Measurements from ENCODE around the gene IDH3G. TPM values are rescaled to one million over a fixed set of nuclear protein-coding genes. Genes with fewer than 3 reads are reported as not detected.

The IDH3G gene
- total and polyA plus RNA-seq, 5 donors from 2014 or later: 64.4 to 127 (median 100) TPM

GRCh38 chrX:153793291-153793690 lies 884 bp downstream of the IDH3G start:
- Histone ChIP-seq H3K36me3 (ENCODE audit: control insufficient read depth, insufficient read depth, low read length) (peaks cover 7% of the 10 kb centered on the region), H3K4me1 (ENCODE audit: control insufficient read depth, insufficient read depth, low read length, poor library complexity, severe bottlenecking) (peaks cover 34% of the 10 kb centered on the region), H3K4me3 (ENCODE audit: low read depth, low read length) (peak overlapping the region; percentile 73), H3K27me3 (ENCODE audit: control insufficient read depth, insufficient read depth, low read length) (no peaks in the 10 kb centered on the region), H3K9me3 (ENCODE audit: control insufficient read depth in 2 of 2, low read length in 2 of 2) (no peaks in the 10 kb centered on the region), H3K27ac (ENCODE audit: insufficient read depth, low read length, poor library complexity, severe bottlenecking) (peak overlapping the region; percentile 86)
- peaks cover 0 to 35% (median 7%) of the 10 kb centered on the region in 4 donors for H3K4me1 Mint-ChIP-seq
- peak overlapping the region; percentile 90 to 95 (median 92) for H3K4me3 Mint-ChIP-seq
- H3K36me3 Mint-ChIP-seq: peaks cover 3% of the 10 kb centered on the region
- no peaks in the 10 kb centered on the region for H3K27me3 Mint-ChIP-seq
- peak overlapping the region; percentile 11 to 93 (median 92) for H3K27ac Mint-ChIP-seq
- H3K9me3 Mint-ChIP-seq: peaks cover 0 to 2% (median 0%) of the 10 kb centered on the region in 7 donors
- ATAC-seq (ENCODE audit: low read depth in 2 of 2) (no peak), DNase-seq (no peak)

GRCh38 chrX:153792368-153792767 lies 1.8 kb downstream of the IDH3G start:
- Histone ChIP-seq H3K27me3 (ENCODE audit: control insufficient read depth, insufficient read depth, low read length) (no peaks in the 10 kb centered on the region), H3K36me3 (ENCODE audit: control insufficient read depth, insufficient read depth, low read length) (peaks cover 6% of the 10 kb centered on the region), H3K27ac (ENCODE audit: insufficient read depth, low read length, poor library complexity, severe bottlenecking) (no peak overlapping the region), H3K4me1 (ENCODE audit: control insufficient read depth, insufficient read depth, low read length, poor library complexity, severe bottlenecking) (peaks cover 32% of the 10 kb centered on the region), H3K9me3 (ENCODE audit: control insufficient read depth in 2 of 2, low read length in 2 of 2) (no peaks in the 10 kb centered on the region), H3K4me3 (ENCODE audit: low read depth, low read length) (no peak overlapping the region)
- peaks cover 0 to 31% (median 7%) of the 10 kb centered on the region in 4 donors for H3K4me1 Mint-ChIP-seq
- no peak overlapping the region for H3K27ac Mint-ChIP-seq
- H3K9me3 Mint-ChIP-seq: peaks cover 0 to 2% (median 0%) of the 10 kb centered on the region in 7 donors
- peak overlapping the region in 1 of 4 donors; percentile 95 for H3K4me3 Mint-ChIP-seq
- peaks cover 3% of the 10 kb centered on the region for H3K36me3 Mint-ChIP-seq
- ATAC-seq (ENCODE audit: low read depth in 2 of 2) (no peak), DNase-seq (no peak)
- no peaks in the 10 kb centered on the region for H3K27me3 Mint-ChIP-seq

GRCh38 chrX:153791104-153791852 lies 2.9 kb downstream of the IDH3G start:
- Histone ChIP-seq H3K27ac (ENCODE audit: insufficient read depth, low read length, poor library complexity, severe bottlenecking) (no peak overlapping the region), H3K9me3 (ENCODE audit: control insufficient read depth in 2 of 2, low read length in 2 of 2) (no peaks in the 10 kb centered on the region), H3K27me3 (ENCODE audit: control insufficient read depth, insufficient read depth, low read length) (no peaks in the 10 kb centered on the region), H3K4me1 (ENCODE audit: control insufficient read depth, insufficient read depth, low read length, poor library complexity, severe bottlenecking) (peaks cover 31% of the 10 kb centered on the region), H3K36me3 (ENCODE audit: control insufficient read depth, insufficient read depth, low read length) (peaks cover 6% of the 10 kb centered on the region), H3K4me3 (ENCODE audit: low read depth, low read length) (no peak overlapping the region)
- Mint-ChIP-seq H3K27ac (no peak overlapping the region), H3K9me3 (peaks cover 0 to 2% (median 0%) of the 10 kb centered on the region in 7 donors), H3K36me3 (peaks cover 3% of the 10 kb centered on the region), H3K4me3 (no peak overlapping the region), H3K4me1 (peaks cover 0 to 28% (median 7%) of the 10 kb centered on the region in 4 donors), H3K27me3 (no peaks in the 10 kb centered on the region)
- DNase-seq: no peak
- ATAC-seq (ENCODE audit: low read depth in 2 of 2): no peak

GRCh38 chrX:153789654-153790053 lies 4.5 kb downstream of the IDH3G start:
- H3K27ac ChIP-seq (ENCODE audit: insufficient read depth, low read length, poor library complexity, severe bottlenecking): no peak overlapping the region
- H3K9me3 ChIP-seq (ENCODE audit: control insufficient read depth in 2 of 2, low read length in 2 of 2): no peaks in the 10 kb centered on the region
- peaks cover 19% of the 10 kb centered on the region for H3K4me1 ChIP-seq (ENCODE audit: control insufficient read depth, insufficient read depth, low read length, poor library complexity, severe bottlenecking)
- H3K36me3 Mint-ChIP-seq: peaks cover 3% of the 10 kb centered on the region
- ATAC-seq (ENCODE audit: low read depth in 2 of 2) (no peak), DNase-seq (no peak)
- H3K4me1 Mint-ChIP-seq: peaks cover 0 to 14% (median 4%) of the 10 kb centered on the region in 4 donors
- H3K27ac Mint-ChIP-seq: no peak overlapping the region
- no peak overlapping the region for H3K4me3 ChIP-seq (ENCODE audit: low read depth, low read length)
- no peak overlapping the region for H3K4me3 Mint-ChIP-seq
- no peaks in the 10 kb centered on the region for H3K27me3 Mint-ChIP-seq
- H3K36me3 ChIP-seq (ENCODE audit: control insufficient read depth, insufficient read depth, low read length): peaks cover 6% of the 10 kb centered on the region
- no peaks in the 10 kb centered on the region for H3K27me3 ChIP-seq (ENCODE audit: control insufficient read depth, insufficient read depth, low read length)
- H3K9me3 Mint-ChIP-seq: no peaks in the 10 kb centered on the region

GRCh38 chrX:153786669-153787068 lies 7.5 kb downstream of the IDH3G start:
- Mint-ChIP-seq H3K4me1 (peaks cover 0 to 2% (median under 1%) of the 10 kb centered on the region in 4 donors), H3K27me3 (no peaks in the 10 kb centered on the region), H3K4me3 (no peak overlapping the region), H3K36me3 (no peaks in the 10 kb centered on the region), H3K27ac (no peak overlapping the region), H3K9me3 (no peaks in the 10 kb centered on the region)
- Histone ChIP-seq H3K27me3 (ENCODE audit: control insufficient read depth, insufficient read depth, low read length) (no peaks in the 10 kb centered on the region), H3K27ac (ENCODE audit: insufficient read depth, low read length, poor library complexity, severe bottlenecking) (no peak overlapping the region), H3K9me3 (ENCODE audit: control insufficient read depth in 2 of 2, low read length in 2 of 2) (no peaks in the 10 kb centered on the region), H3K36me3 (ENCODE audit: control insufficient read depth, insufficient read depth, low read length) (peaks cover 6% of the 10 kb centered on the region), H3K4me3 (ENCODE audit: low read depth, low read length) (no peak overlapping the region), H3K4me1 (ENCODE audit: control insufficient read depth, insufficient read depth, low read length, poor library complexity, severe bottlenecking) (peaks cover under 1% of the 10 kb centered on the region)
- DNase-seq: no peak
- ATAC-seq (ENCODE audit: low read depth in 2 of 2): no peak

- Mint-ChIP-seq H3K4me3 (no peak overlapping the region), H3K36me3 (no peaks in the 10 kb centered on the region), H3K27me3 (peaks cover 7% of the 10 kb centered on the region), H3K4me1 (peaks cover 0 to 6% (median 0%) of the 10 kb centered on the region in 4 donors), H3K27ac (no peak overlapping the region), H3K9me3 (peaks cover 0 to 3% (median 0%) of the 10 kb centered on the region in 7 donors)
- no peaks in the 10 kb centered on the region for H3K27me3 ChIP-seq (ENCODE audit: control insufficient read depth, insufficient read depth, low read length)
- H3K4me1 ChIP-seq (ENCODE audit: control insufficient read depth, insufficient read depth, low read length, poor library complexity, severe bottlenecking): no peaks in the 10 kb centered on the region
- no peak overlapping the region for H3K4me3 ChIP-seq (ENCODE audit: low read depth, low read length)
- H3K9me3 ChIP-seq (ENCODE audit: control insufficient read depth in 2 of 2, low read length in 2 of 2): no peaks in the 10 kb centered on the region
- ATAC-seq (ENCODE audit: low read depth in 2 of 2) (no peak), DNase-seq (no peak)
- no peak overlapping the region for H3K27ac ChIP-seq (ENCODE audit: insufficient read depth, low read length, poor library complexity, severe bottlenecking)
- H3K36me3 ChIP-seq (ENCODE audit: control insufficient read depth, insufficient read depth, low read length): peaks cover 6% of the 10 kb centered on the region
Observed at GRCh38 chrX:153784325-153784967, 9.7 kb downstream of the IDH3G start.

GRCh38 chrX:153783378-153784013 lies 10.7 kb downstream of the IDH3G start:
- Histone ChIP-seq H3K36me3 (ENCODE audit: control insufficient read depth, insufficient read depth, low read length) (peaks cover 4% of the 10 kb centered on the region), H3K9me3 (ENCODE audit: control insufficient read depth in 2 of 2, low read length in 2 of 2) (no peaks in the 10 kb centered on the region), H3K4me3 (ENCODE audit: low read depth, low read length) (no peak overlapping the region), H3K4me1 (ENCODE audit: control insufficient read depth, insufficient read depth, low read length, poor library complexity, severe bottlenecking) (no peaks in the 10 kb centered on the region), H3K27ac (ENCODE audit: insufficient read depth, low read length, poor library complexity, severe bottlenecking) (no peak overlapping the region), H3K27me3 (ENCODE audit: control insufficient read depth, insufficient read depth, low read length) (no peaks in the 10 kb centered on the region)
- Mint-ChIP-seq H3K27ac (no peak overlapping the region), H3K36me3 (no peaks in the 10 kb centered on the region), H3K9me3 (peaks cover 0 to 3% (median 0%) of the 10 kb centered on the region in 7 donors), H3K4me1 (peaks cover 0 to 6% (median 0%) of the 10 kb centered on the region in 4 donors), H3K4me3 (no peak overlapping the region), H3K27me3 (peaks cover 7% of the 10 kb centered on the region)
- no peak for ATAC-seq (ENCODE audit: low read depth in 2 of 2)
- DNase-seq: no peak
